ENCODE measurements around the gene HPN. TPM values are rescaled to one million over a fixed set of nuclear protein-coding genes. Genes with fewer than 3 reads are reported as not detected.
"Not testable (repeated sequence)": the region's sequence is repeated elsewhere in the genome, so short reads cannot be mapped to it uniquely, and the experiment has no call there.

The HPN gene
- total and polyA plus RNA-seq, 5 experiments from 2014 or later = 0.16 TPM; not detected in 3

DNA sequence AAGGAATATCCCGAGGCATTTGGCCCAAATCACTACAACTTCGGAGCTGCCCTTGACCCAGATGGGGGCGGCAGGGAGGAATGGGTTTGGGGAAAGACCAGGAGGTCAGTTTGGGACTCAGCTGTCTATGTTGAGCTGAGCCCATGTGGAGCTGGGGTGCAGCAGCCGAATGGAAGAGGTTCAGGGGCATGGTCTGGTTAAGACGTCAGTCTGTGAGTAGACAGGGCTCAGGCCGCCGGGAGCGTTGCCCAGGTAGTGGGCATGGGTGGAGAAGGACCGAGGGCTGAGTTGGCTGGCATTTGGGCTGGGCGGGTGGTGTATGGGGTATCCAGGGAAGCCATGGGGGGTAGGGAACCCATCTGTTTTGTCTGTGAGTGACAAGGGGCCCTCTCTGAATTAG is 20.5 kb upstream of the HPN start:
- ATAC-seq = no peak
- Mint-ChIP-seq H3K4me1 (peaks cover 8 to 41% (median 27%) of the 10 kb centered on the region in 4 donors), H3K27ac (peak overlapping the region in 9 of 10 donors; percentile 51 to 91 (median 78)), H3K27me3 (no peaks in the 10 kb centered on the region), H3K36me3 (peaks cover 0 to 87% (median 29%) of the 10 kb centered on the region in 3 donors), H3K4me3 (no peak overlapping the region), H3K9me3 (no peaks in the 10 kb centered on the region)
- POLR2A ChIA-PET = interaction anchor here (1.1 to 34.7 kb wide), 2 partner anchors 10 to 37 kb away, joined by 7 to 1459 read pairs; partner anchors contain the start of genes GRAMD1A and ZNF792
- DNase-seq = no peak

DNA sequence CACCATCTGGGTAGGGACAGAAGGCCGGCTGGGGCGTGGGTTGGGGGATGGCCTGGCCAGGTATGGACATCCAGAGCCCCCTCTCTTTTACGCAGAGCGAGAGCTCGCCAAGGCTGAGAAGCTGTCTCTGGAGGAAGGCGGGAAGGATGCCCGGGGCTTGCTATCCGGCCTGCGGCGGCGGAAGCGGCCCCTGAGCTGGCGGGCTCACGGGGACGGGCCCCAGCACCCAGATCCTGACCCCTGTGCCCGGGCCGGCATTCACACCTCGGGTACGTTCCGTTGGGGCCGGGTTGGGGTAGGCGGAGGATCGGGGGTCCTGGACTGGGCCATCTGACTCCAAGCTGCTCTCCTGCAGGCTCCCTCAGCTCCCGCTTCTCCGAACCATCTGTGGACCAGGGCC is 19.9 kb upstream of the HPN start:
- Mint-ChIP-seq H3K9me3 (no peaks in the 10 kb centered on the region), H3K27ac (peak overlapping the region in 3 of 10 donors; percentile 12 to 78 (median 56)), H3K36me3 (peaks cover 0 to 87% (median 29%) of the 10 kb centered on the region in 3 donors), H3K4me3 (no peak overlapping the region), H3K4me1 (peaks cover 7 to 40% (median 25%) of the 10 kb centered on the region in 4 donors), H3K27me3 (no peaks in the 10 kb centered on the region)
- ATAC-seq (no peak), DNase-seq (no peak)
- POLR2A ChIA-PET = interaction anchor here (1.1 to 34.7 kb wide), 2 partner anchors 9 to 37 kb away, joined by 7 to 1459 read pairs; partner anchors contain the start of genes GRAMD1A and ZNF792

DNA sequence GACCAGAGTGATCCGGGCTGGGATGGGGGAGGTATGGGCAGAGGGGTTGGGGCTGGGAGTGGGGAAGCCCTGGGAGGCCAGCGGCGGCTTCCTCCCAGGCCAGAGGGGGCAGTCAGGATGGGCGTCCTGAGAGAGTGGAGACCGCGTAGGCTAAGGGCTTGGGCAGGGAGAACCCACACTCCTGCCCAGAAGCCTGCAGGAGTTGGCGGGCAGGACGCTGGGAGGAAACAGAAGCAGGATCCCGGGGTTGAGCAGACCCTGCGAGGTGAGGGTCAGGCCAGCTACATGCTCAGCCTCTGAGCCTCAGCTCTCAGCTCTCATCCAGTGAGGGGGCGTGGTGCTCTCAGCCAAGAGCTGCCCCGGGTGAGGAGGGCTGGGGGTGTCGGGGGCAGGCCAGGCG is 19.1 kb upstream of the HPN start:
- peaks cover 0 to 86% (median 29%) of the 10 kb centered on the region in 3 donors for H3K36me3 Mint-ChIP-seq

DNA sequence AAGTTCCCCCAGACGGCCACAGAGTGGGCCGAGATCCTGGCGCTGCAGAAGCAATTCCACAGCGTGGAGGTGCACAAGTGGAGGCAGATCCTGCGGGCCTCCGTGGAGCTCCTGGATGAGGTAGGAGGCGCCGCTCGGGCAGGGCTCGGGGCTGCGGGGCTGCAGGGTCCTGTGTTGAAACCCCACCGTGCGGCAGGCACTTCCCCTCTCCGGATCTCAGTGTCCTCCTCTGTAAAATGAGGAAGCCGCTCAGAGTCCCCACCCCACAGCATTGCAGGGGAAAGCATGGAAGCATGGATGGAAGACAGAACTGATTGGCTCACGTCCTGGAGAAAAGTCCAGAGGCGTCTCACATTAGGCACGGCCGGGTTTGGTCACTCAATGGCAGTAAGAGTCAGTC is 18.1 kb upstream of the HPN start:
- Mint-ChIP-seq H3K9me3 (no peaks in the 10 kb centered on the region), H3K4me1 (peaks cover 0 to 30% (median 19%) of the 10 kb centered on the region in 4 donors), H3K4me3 (no peak overlapping the region), H3K27me3 (no peaks in the 10 kb centered on the region), H3K27ac (peak overlapping the region in 3 of 10 donors; percentile 73 to 78 (median 75)), H3K36me3 (peaks cover 0 to 86% (median 23%) of the 10 kb centered on the region in 3 donors)
- DNase-seq (no peak), ATAC-seq (no peak)
- POLR2A ChIA-PET = interaction anchor here (9.2 kb wide), 1 partner anchor 8 kb away, joined by 98 read pairs; no protein-coding TSS in a partner anchor

More for the DNA sequence above, 19.1 kb upstream of the HPN start:
- Mint-ChIP-seq H3K4me1 (peaks cover 3 to 36% (median 21%) of the 10 kb centered on the region in 4 donors), H3K4me3 (no peak overlapping the region), H3K27me3 (no peaks in the 10 kb centered on the region), H3K9me3 (no peaks in the 10 kb centered on the region), H3K27ac (peak overlapping the region in 2 of 10 donors; percentile 31 to 78)
- DNase-seq = no peak
- no peak for ATAC-seq
- POLR2A ChIA-PET = interaction anchor here (1.2 to 34.7 kb wide), 2 partner anchors 9 to 38 kb away, joined by 7 to 1459 read pairs; partner anchors contain the start of genes GRAMD1A and ZNF792

DNA sequence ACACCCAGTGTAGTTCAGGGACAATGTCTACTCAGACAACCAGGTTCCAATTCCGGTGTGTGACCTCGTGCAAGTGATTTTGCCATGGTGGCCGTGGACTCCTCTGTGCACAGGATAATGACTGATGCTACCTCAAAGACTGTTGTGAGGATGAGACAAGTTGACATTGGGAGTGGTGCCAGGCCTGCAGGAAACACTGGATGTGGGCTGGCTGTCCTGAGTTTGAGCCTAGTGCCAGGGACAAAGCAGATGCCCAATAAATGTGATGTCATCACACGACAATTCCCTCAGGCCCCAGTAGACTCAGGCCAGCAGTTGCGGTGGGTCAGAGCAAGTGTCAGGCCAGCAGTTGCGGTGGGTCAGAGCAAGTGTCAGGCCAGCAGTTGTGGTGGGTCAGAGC is 17.4 kb upstream of the HPN start:
- H3K9me3 Mint-ChIP-seq = no peaks in the 10 kb centered on the region
- DNase-seq = no peak
- H3K36me3 Mint-ChIP-seq = peaks cover 0 to 82% (median 20%) of the 10 kb centered on the region in 3 donors

DNA sequence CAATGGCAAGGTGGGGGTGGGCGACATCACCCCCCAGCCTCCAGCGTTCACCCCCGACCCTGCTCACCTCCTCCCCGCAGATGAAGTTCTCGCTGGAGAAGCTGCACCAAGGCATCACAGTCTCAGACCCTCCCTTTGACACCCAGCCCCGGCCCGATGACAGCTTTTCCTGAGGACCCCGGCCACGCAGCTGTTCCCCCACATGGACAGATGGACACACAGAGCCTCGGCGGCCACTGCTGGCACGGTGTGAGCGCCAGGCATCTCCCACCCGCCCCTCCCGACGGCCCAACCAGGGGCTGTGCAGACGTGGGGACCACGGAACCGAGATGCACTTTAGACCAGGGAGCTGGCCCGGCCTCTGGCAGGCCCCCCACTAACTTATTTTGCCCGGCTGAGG is 15.6 kb upstream of the HPN start:
- peaks cover 3 to 17% (median 11%) of the 10 kb centered on the region in 4 donors for H3K4me1 Mint-ChIP-seq
- peak overlapping the region in 1 of 10 donors; percentile 32 for H3K27ac Mint-ChIP-seq
- no peaks in the 10 kb centered on the region for H3K9me3 Mint-ChIP-seq
- peaks cover 0 to 64% (median 11%) of the 10 kb centered on the region in 3 donors for H3K36me3 Mint-ChIP-seq
- peaks cover 0 to 3% (median 0%) of the 10 kb centered on the region in 5 donors for H3K27me3 Mint-ChIP-seq
- POLR2A ChIA-PET = interaction anchor here (1.1 to 9.2 kb wide), 4 partner anchors 11 to 59 kb away, joined by 3 to 98 read pairs (median 8); partner anchors contain the start of gene GRAMD1A
- H3K4me3 Mint-ChIP-seq = no peak overlapping the region
- DNase-seq (no peak), ATAC-seq (no peak)

More for the DNA sequence above, 17.4 kb upstream of the HPN start:
- Mint-ChIP-seq H3K27me3 (no peaks in the 10 kb centered on the region), H3K4me1 (peaks cover 0 to 29% (median 17%) of the 10 kb centered on the region in 4 donors), H3K27ac (peak overlapping the region in 7 of 10 donors; percentile 19 to 79 (median 66)), H3K4me3 (no peak overlapping the region)
- POLR2A ChIA-PET = interaction anchor here (1.7 to 9.2 kb wide), 2 partner anchors 9 to 51 kb away, joined by 5 to 98 read pairs; no protein-coding TSS in a partner anchor
- no peak for ATAC-seq

DNA sequence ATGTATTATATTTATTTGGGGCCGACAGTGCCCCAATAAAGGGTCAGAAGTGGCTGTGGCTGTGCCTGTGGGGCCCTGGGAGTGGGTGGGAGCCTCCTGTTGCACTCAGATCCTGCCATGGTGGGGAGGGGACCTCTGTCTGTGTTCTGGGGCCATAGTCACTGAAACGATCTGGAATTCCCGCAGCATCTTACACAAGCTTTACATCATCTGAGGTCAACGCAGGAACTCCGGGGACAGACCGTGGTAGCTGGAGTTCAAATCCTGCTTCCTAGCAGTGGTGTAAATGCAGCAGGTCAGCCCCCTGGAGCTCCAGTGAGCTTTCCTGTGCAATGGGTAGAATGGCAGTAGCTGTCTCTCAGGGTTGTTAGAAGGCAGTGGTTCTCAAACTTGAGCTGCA is 15.1 kb upstream of the HPN start:
- peaks cover 3 to 7% (median 4%) of the 10 kb centered on the region in 5 donors for H3K27me3 Mint-ChIP-seq
- H3K27ac Mint-ChIP-seq = peak overlapping the region in 1 of 10 donors; percentile 67
- H3K9me3 Mint-ChIP-seq = no peaks in the 10 kb centered on the region
- no peak for ATAC-seq
- POLR2A ChIA-PET = interaction anchor here (1.1 to 9.2 kb wide), 5 partner anchors 11 to 63 kb away, joined by 3 to 98 read pairs (median 4); partner anchors contain the start of gene GRAMD1A
- H3K4me1 Mint-ChIP-seq = peaks cover 7 to 19% (median 13%) of the 10 kb centered on the region in 4 donors
- H3K36me3 Mint-ChIP-seq = peaks cover 0 to 60% (median 10%) of the 10 kb centered on the region in 3 donors
- DNase-seq = no peak
- H3K4me3 Mint-ChIP-seq = no peak overlapping the region

DNA sequence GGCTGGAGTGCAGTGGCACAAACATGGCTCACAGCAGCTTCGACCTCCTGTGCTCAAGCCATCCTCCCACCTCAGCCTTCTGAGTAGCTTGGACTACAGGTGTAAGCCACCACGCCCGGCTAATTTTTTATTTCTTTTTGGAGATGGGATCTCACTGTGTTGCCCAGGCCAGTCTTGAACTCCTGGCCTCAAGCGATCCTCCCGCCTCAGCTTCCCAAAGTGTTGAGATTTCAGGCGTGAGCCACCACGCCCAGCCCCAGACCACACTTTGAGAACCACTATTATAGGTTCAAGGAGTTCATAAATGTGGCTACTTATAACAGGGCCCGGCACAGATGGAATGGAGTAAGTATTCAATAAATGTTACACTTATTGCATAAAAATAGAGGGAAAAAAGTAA is 14.5 kb upstream of the HPN start:
- ATAC-seq (no peak), DNase-seq (no peak)
- peaks cover 3 to 11% (median 7%) of the 10 kb centered on the region in 5 donors for H3K27me3 Mint-ChIP-seq
- H3K27ac Mint-ChIP-seq = peak overlapping the region in 5 of 10 donors; percentile 2 to 73 (median 51)
- no peaks in the 10 kb centered on the region for H3K9me3 Mint-ChIP-seq
- H3K4me1 Mint-ChIP-seq = peaks cover 9 to 18% (median 14%) of the 10 kb centered on the region in 4 donors
- POLR2A ChIA-PET = interaction anchor here (1.1 to 9.2 kb wide), 5 partner anchors 12 to 64 kb away, joined by 3 to 98 read pairs (median 4); partner anchors contain the start of gene GRAMD1A
- H3K36me3 Mint-ChIP-seq = peaks cover 0 to 56% (median 10%) of the 10 kb centered on the region in 3 donors
- H3K4me3 Mint-ChIP-seq = no peak overlapping the region

DNA sequence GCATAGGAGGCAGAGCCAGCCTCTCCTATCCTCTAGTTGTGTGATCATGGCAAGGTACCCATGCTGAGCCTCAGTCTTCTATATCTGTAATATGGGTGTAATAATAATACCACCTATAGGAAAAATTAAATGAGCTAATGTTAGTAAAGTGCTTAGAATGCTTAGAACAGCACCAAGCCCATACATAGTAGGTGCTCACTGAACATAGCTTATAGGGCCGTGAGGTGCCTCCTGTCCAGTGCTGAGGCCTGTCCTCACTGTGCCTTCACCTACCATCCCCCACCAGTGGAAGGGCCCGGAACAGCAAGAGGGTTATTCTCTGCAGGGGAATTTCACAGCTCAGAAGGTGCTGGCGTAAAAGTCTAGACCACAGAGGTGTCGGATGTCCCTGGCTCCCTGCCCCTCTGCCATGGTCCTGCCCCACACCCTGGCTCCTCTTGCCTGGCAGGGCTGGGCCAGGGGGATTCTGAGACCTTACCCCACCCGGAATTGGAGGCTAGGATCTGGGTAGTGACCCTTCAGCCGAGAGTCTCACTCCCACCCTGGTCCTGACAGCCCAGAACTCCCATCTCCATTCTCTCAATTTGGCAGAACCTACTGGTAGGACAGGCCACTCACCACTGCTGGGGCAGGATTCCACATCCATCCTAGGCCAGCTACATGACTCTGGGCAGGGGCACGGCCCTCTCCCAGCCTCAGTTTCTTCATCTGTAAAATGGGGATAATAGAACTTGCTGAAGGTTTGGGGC is 13.5 kb upstream of the HPN start:
- peaks cover 0 to 49% (median 8%) of the 10 kb centered on the region in 3 donors for H3K36me3 Mint-ChIP-seq
- ATAC-seq (no peak), DNase-seq (no peak)
- peaks cover 3 to 13% (median 7%) of the 10 kb centered on the region in 5 donors for H3K27me3 Mint-ChIP-seq
- no peaks in the 10 kb centered on the region for H3K9me3 Mint-ChIP-seq
- H3K4me1 Mint-ChIP-seq = peaks cover 9 to 18% (median 13%) of the 10 kb centered on the region in 4 donors
- H3K27ac Mint-ChIP-seq = peak overlapping the region in 5 of 10 donors; percentile 48 to 87 (median 69)
- POLR2A ChIA-PET = interaction anchor here (0.5 to 9.2 kb wide), 10 partner anchors 8 to 202 kb away, joined by 3 to 98 read pairs (median 4); partner anchors contain the start of gene GRAMD1A
- H3K4me3 Mint-ChIP-seq = peak overlapping the region in 9 of 10 donors; percentile 10 to 70 (median 43)

DNA sequence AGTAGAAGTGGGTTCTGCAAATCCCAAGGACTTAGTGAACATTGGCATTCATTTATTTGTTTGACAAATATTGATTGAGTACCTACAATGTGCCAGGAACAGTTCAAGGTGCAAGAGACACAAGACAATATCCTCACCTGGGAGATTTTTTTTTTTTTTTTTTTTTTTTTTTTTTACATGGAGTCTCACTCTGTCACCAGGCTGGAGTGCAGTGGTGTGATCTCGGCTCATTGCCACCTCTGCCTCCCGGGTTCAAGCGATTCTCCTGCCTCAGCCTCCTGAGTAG is 13.0 kb upstream of the HPN start:
- Mint-ChIP-seq H3K4me3 (peak overlapping the region in 8 of 10 donors; percentile 10 to 70 (median 42)), H3K36me3 (peaks cover 0 to 44% (median 5%) of the 10 kb centered on the region in 3 donors), H3K27ac (peak overlapping the region in 4 of 10 donors; percentile 17 to 87 (median 60)), H3K27me3 (peaks cover 3 to 13% (median 7%) of the 10 kb centered on the region in 5 donors), H3K4me1 (peaks cover 9 to 18% (median 13%) of the 10 kb centered on the region in 4 donors)
- POLR2A ChIA-PET = interaction anchor here (0.6 to 9.2 kb wide), 6 partner anchors 13 to 80 kb away, joined by 3 to 98 read pairs (median 4); partner anchors contain the start of gene GRAMD1A
- not testable (repeated sequence) for H3K9me3 Mint-ChIP-seq, ATAC-seq, DNase-seq

DNA sequence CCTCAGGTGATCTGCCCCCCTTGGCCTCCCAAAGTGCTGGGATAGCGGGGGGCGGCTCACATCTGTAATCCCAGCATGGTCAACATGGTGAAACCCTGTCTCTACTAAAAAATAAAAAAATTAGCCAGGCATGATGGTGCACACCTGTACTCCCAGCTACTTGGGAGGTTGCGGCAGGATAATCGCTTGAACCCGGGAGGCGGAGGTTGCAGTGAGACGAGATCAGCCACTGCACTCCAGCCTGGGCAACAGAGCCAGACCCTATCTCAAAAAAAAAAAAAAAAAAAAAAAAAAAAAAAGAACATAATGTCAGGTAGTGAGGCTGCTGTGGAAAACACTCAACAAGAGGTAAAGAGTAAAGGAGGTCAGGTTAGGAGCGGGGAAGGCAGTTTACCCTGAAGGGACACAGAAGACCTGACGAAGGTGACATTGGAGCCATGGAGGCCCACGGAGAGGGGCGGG is 12.2 kb upstream of the HPN start:
- H3K27ac Mint-ChIP-seq, DNase-seq, H3K9me3 Mint-ChIP-seq, ATAC-seq: not testable (repeated sequence)
- H3K4me3 Mint-ChIP-seq = peak overlapping the region; percentile 22 to 78 (median 55)
- H3K27me3 Mint-ChIP-seq = peaks cover 3 to 13% (median 7%) of the 10 kb centered on the region in 5 donors
- H3K4me1 Mint-ChIP-seq = peaks cover 9 to 16% (median 13%) of the 10 kb centered on the region in 4 donors
- H3K36me3 Mint-ChIP-seq = peaks cover 0 to 37% (median 5%) of the 10 kb centered on the region in 3 donors
- POLR2A ChIA-PET = interaction anchor here (0.6 to 9.2 kb wide), 4 partner anchors 14 to 40 kb away, joined by 3 to 98 read pairs (median 5); no protein-coding TSS in a partner anchor

DNA sequence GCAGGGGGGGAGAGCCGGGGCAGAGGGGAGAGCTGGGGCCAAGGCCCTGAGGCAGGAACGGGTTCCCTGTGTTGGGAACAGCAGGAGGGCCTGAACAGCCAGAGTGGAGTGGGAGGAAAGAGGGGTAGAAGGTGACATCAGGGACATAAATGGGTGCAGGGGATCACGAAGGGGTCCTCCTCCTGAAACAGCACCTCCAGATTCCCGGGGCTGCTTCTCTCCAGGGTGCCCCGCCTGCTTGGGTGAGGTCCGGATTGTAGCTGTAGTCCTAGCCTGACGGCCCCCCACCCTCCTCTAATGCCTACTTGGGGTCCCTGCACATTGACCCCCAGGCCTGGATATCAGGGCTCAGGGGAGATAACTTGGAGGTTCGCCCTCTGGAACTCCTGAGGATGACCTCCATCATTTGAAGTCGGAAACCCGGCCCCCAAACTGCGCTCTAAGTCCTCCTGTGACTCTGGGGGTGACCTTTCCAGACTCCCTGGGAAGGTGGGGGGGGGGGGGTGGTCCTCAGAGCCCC is 11.7 kb upstream of the HPN start:
- POLR2A ChIA-PET = interaction anchor here (1.3 to 9.2 kb wide), 2 partner anchors 15 to 21 kb away, joined by 4 to 98 read pairs; no protein-coding TSS in a partner anchor
- peak overlapping the region in 1 of 10 donors; percentile 40 for H3K27ac Mint-ChIP-seq
- peaks cover 9 to 15% (median 13%) of the 10 kb centered on the region in 4 donors for H3K4me1 Mint-ChIP-seq
- ATAC-seq (peak; percentile 8 to 26), DNase-seq (peak in 1 of 10 donors; percentile 21)
- H3K9me3 Mint-ChIP-seq = no peaks in the 10 kb centered on the region
- H3K27me3 Mint-ChIP-seq = peaks cover 3 to 13% (median 7%) of the 10 kb centered on the region in 5 donors
- H3K36me3 Mint-ChIP-seq = peaks cover 0 to 32% (median 3%) of the 10 kb centered on the region in 3 donors
- peak overlapping the region in 7 of 10 donors; percentile 20 to 78 (median 54) for H3K4me3 Mint-ChIP-seq
